Fibroblast of lung (primary cell): ENCODE data around the gene ADCY9.

ENCODE experiments used
- CTCF ChIP-seq, 2 donors: IDR thresholded peaks in 1 of 2; conservative IDR thresholded peaks in 1 of 2; 1 replicate in 1 of 2; 2 replicates in 1 of 2; pipeline ENCODE4 v1.5.1; 2011 to 2012; ENCODE audit warnings: low read length in 2 of 2, control low read depth in 1 of 2, inconsistent platforms in 1 of 2, low read depth in 1 of 2, mild to moderate bottlenecking in 1 of 2
- EZH2 ChIP-seq: IDR thresholded peaks from 2 replicates; pipeline ENCODE4 v1.5.1; 2012; ENCODE audit warnings: low read length, control low read depth, mild to moderate bottlenecking; ENCODE audit errors: missing control alignments

DNA sequence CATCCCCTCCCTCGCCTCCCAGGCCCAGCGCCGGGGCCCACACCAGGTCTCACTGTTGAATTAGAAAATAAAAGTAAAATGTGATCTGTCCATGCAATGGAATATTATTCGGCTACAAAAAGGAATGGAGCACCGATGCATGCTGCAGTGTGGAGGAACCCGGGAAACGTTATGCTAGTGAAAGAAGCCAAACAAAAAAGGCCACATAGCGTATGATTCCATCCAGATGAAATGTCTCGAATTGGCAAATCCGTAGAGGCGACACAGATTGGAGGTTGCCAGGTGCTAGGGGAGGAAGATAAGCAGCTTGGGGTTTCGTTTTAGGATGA is 972 bp upstream of the ADCY9 start:
- TF ChIP-seq CTCF (conservative IDR thresholded peaks at IDR 0.05 in 1 of 2, IDR thresholded peaks at IDR 0.05 in 1 of 2; ENCODE audit: low read depth in 1 of 2, low read length in 2 of 2) (no peak), EZH2 (no peak)
